ENCODE measurements around the gene PODXL. TPM values are rescaled to one million over a fixed set of nuclear protein-coding genes. Genes with fewer than 3 reads are reported as not detected.

Gene PODXL
- total RNA-seq, 4 donors from 2014 or later = 7.6 to 44.5 (median 20.2) TPM

GRCh38 chr7:131554880-131555516, 1.4 kb downstream of the PODXL start:
- TF ChIP-seq CTCF (IDR thresholded peaks at IDR 0.05; ENCODE audit: low read depth) = no peak

- no peak for TF ChIP-seq CTCF (IDR thresholded peaks at IDR 0.05; ENCODE audit: low read depth)
Observed at GRCh38 chr7:131553931-131554330, 2.5 kb downstream of the PODXL start.

GRCh38 chr7:131552053-131552452, 4.4 kb downstream of the PODXL start:
- no peak for TF ChIP-seq CTCF (IDR thresholded peaks at IDR 0.05; ENCODE audit: low read depth)

GRCh38 chr7:131550846-131551245, 5.6 kb downstream of the PODXL start:
- no peak for TF ChIP-seq CTCF (IDR thresholded peaks at IDR 0.05; ENCODE audit: low read depth)

- no peak for TF ChIP-seq CTCF (IDR thresholded peaks at IDR 0.05; ENCODE audit: low read depth)
Observed at GRCh38 chr7:131548371-131548770, 8.1 kb downstream of the PODXL start.

- no peak for TF ChIP-seq CTCF (IDR thresholded peaks at IDR 0.05; ENCODE audit: low read depth)
Observed at GRCh38 chr7:131547589-131547988, 8.8 kb downstream of the PODXL start.

- no peak for TF ChIP-seq CTCF (IDR thresholded peaks at IDR 0.05; ENCODE audit: low read depth)
Observed at GRCh38 chr7:131546583-131547141, 9.8 kb downstream of the PODXL start.

Measured in subcutaneous adipose tissue (tissue), 4 donors.